Measurements from ENCODE around the gene PITX3.
A peak's percentile ranks its signal among the peaks of the same experiment; 100 is the strongest.
"Not testable (repeated sequence)": the region's sequence is repeated elsewhere in the genome, so short reads cannot be mapped to it uniquely, and the experiment has no call there.

PITX3 gene

GRCh38 chr10:102225646-102226541 lies 15.4 kb downstream of the PITX3 start, which contains the start of gene ELOVL3:
Gene ELOVL3, plus strand, starts transcription at chr10:102226299. Its CDS starts 250 bp downstream, at chr10:102226549.
- peak; percentile 77 to 80 for DNase-seq

GRCh38 chr10:102222797-102223196 lies 18.5 kb downstream of the PITX3 start:
- DNase-seq = no peak

GRCh38 chr10:102220612-102221011 lies 20.7 kb downstream of the PITX3 start:
- DNase-seq = no peak

GRCh38 chr10:102219370-102219769 lies 21.9 kb downstream of the PITX3 start:
- no peak for DNase-seq

GRCh38 chr10:102213599-102213998 lies 27.7 kb downstream of the PITX3 start:
- not testable (repeated sequence) for DNase-seq

GRCh38 chr10:102211615-102212299 lies 29.6 kb downstream of the PITX3 start:
- no peak for DNase-seq

- DNase-seq = no peak
Measured at GRCh38 chr10:102208311-102209035, 32.8 kb downstream of the PITX3 start.

GRCh38 chr10:102202386-102202785 lies 38.9 kb downstream of the PITX3 start:
- DNase-seq = no peak

- DNase-seq = no peak
Measured at GRCh38 chr10:102200751-102201640, 40.3 kb downstream of the PITX3 start.

GRCh38 chr10:102198027-102198426 lies 43.3 kb downstream of the PITX3 start:
- DNase-seq = no peak

- no peak for DNase-seq
Measured at GRCh38 chr10:102196893-102197292, 44.4 kb downstream of the PITX3 start.

GRCh38 chr10:102195296-102195870 lies 45.9 kb downstream of the PITX3 start:
- DNase-seq = no peak

GRCh38 chr10:102191956-102192355 lies 49.4 kb downstream of the PITX3 start:
- no peak for DNase-seq

- DNase-seq = not testable (repeated sequence)
Measured at GRCh38 chr10:102188941-102189898, 52.1 kb downstream of the PITX3 start.

- DNase-seq = no peak
Measured at GRCh38 chr10:102188298-102188940, 52.9 kb downstream of the PITX3 start.

- no peak for DNase-seq
Measured at GRCh38 chr10:102185811-102186527, 55.3 kb downstream of the PITX3 start.

GRCh38 chr10:102185272-102185671 lies 56.0 kb downstream of the PITX3 start:
- DNase-seq = no peak

GRCh38 chr10:102184606-102185005 lies 56.7 kb downstream of the PITX3 start:
- DNase-seq = no peak
